Measurements from ENCODE around the gene MSRB3.
"Not testable (repeated sequence)": the region's sequence is repeated elsewhere in the genome, so short reads cannot be mapped to it uniquely, and the experiment has no call there.

Gene MSRB3

DNA sequence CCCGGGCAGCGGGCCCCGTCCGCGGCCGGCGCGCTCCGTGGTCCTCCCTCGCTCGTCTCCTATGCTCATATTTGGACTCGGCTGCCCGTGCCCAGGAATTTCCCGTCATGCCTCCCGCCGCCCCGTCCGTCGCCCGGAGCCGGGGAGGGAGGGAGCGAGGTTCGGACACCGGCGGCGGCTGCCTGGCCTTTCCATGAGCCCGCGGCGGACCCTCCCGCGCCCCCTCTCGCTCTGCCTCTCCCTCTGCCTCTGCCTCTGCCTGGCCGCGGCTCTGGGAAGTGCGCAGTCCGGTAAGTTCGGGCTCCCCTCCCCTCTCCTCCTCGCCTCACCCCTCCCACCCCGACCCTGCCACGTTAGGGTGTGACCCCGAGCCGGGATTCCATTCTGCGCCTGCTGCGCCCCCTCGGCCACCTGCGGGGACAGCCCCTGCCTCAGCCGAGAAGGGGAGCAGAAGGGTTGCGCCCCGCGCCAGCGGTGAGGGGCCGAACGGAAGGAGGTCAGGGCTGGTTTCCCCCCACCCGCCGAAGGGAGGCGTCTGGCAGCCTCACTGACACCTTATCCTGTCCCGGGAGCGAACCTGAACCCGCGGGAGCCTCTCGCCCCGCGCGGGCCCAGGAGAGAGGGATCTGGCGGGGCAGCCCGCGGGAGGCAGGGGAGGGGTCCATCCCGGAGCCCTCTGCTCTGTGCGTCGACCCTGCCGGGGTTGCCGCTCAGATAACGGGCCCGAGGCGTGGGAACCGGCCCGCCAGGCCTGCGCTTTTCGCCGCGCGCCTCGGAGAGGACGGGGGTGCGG is at the start of gene MSRB3:
Gene MSRB3, plus strand, starts transcription at position 108 of the 793 bp plus-strand sequence. CDS start 29,897 bp downstream, outside the sequence.
- DNase-seq: no peak

DNA sequence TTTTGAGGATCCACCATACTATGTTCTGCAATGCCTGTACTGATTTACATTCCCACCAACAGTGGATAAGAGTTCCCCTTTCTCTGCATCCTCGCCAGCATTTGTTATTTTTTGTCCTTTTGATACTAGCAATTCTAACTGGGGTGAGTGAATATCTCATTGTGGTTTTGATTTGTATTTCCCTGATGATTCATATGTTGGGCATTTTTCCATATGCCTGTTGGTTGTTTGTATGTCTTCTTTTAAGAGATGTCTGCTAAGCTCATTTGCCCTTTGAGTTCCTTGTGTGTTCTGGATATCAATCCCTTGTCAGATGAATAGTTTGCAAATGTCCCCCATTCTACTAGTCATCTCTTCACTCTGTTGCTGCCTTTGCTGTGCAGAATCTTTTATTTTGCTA is 49.0 kb upstream of the MSRB3 start:
- DNase-seq: no peak

DNA sequence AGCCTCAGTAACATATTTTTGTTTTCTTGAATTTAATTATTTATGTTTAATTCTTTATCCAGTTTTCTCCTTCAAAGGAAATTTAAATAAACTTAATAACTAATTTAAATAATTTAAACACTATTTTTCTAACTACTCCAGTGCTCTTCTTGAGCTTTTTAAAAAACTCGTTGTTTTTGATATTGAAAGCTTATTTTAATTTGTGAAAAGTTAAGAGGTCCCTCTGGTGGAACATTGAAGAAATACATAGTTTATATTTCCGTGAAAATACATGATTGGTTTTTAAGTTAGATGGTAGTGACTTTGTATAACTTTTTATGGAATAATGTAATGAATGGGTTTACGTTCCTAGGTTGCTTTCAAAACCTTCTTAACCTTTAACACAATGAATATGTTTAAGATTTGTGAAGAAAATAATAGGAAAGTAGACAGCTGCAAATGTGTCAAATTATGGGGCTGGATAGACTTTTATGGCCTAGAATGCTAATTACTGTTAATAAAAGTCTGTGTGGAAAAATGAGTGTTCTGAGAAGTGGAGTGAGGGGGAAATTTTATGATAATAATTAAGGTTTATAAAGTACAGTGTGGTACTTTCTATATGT is 45.9 kb upstream of the MSRB3 start:
- no peak for DNase-seq

DNA sequence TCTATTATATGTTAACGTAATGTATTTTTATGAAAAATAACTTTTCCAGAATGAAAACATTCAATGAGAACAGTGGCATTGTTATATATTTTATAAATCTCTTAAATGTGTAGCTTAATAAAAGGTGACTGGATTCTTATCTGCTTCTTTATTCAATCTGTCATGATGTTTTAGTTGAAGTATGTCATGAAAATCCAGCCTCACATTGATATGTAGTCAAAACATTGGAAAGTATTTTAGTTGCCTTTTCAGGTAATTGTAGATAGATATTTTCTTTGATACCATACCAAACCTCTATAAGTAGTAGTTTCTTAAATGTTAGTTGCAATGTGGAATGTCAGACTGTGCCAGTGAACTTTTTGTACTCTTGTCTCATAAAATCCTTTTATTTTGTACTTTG is 41.3 kb upstream of the MSRB3 start:
- no peak for DNase-seq

DNA sequence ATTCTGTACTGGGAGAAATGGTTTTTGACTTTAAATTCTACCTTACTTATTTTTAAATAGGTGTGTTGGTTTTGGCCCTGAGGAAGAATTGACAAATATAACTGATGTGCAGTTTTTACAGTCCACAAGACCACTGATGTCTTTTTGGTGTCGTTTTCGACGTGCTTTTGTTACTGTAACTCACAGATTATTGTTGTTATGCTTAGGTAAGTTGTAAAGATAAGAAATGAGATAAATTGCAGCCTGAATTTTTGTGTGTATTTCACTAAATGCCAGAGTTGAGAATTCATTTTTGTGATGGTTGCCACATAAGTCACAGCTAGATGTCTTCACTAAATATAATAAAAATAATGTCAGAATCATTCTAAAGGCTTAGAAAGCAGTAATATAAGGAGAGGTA is 39.9 kb upstream of the MSRB3 start:
- no peak for DNase-seq

DNA sequence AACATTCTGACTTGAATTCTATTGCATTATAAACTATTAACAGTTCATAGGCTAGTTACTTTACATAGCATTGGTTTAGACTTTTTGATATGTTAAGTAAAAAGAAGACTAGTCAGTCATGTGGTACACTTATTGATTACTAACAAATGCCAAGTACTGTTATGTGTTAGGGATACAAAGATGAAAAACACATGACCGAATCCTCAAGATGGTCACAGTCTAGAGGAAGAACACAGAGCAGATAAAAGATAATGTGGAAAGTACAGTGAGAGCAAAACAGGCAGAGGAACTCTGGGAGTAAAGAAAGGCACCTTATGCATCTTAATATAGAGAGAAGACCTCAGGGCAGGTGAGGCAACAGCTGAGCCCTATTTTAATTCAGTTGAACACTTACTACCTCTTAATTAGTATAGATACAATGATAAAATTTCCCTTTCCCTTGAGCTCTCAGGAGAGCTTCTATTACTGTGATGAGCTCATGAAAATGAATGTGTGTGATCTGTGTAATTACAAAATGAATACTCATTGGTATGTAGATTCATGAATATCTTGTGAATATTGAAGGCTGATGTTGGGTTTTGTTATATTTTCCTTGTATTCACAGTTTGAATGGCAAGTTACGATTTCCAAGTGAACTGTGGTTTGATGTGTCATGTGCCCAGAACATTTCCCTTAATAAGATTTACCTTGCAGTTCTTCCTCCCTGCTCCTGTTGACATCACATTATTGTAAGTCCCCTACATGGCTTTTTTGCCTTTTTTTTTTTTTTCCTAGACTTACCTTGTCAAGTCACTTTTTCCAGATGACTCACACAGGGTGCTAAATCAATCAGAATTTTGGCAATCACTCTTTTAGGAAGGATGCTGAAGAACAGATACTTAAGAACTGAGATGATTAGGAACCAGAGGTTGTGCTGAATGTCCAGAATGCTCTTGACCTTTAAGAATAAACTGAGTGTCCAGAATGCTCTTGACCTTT is 29.5 kb upstream of the MSRB3 start:
- DNase-seq: no peak

DNA sequence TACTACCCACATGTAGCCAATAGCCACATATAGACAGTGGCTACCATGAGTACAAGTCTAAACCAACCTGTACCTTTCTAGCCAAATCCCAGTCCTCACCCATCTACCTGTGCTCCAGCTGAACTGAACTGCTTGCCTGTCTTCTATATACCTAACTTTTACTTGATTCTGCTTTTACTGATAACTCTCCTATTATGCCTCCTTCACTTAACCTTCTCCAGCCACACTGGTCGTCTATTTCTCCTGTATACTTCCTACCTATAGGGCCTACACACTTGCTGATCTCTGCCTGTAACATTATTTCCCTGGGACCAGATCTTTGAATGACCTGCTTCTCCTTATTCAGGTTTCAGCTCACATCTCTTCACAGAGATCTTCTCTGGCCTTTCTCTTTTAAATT is 26.0 kb upstream of the MSRB3 start:
- DNase-seq: no peak

DNA sequence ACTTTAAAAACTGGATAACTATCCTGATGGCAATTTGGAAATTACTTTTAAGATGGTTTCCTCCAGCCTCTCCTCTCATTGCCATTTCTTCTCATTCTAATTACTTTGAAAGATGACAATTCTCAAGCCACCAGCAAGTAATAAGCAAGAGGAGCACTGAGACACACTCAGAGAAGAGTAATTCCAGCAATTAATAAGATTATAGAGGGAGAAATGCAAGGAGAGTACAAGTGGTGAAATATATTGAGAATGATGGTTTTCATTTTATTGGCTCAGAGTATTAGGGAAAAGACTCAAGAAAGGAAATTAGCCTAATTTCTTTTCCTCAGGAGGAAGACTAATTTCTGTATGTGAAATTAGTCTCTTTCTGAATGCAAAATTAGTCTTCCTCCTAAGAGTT is 20.5 kb upstream of the MSRB3 start:
- no peak for DNase-seq

DNA sequence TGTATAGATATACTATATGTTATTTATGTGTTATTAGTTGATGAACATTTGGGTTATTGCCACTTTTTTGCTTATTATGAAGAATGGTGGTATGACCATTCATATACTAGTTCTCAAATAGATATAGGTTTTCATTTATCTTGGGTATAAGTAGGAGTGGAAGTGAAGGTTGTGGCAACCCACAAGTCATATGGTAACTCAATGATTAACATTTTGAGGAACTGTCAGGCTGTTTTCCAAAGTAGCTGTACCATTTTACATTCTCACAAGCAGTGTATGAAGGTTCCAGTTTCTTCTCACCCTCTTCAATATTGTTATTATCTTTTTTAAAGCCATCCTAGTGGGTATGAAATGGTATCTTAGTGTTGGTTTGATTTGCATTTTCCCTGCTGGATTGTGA is 19.0 kb upstream of the MSRB3 start:
- DNase-seq: no peak

DNA sequence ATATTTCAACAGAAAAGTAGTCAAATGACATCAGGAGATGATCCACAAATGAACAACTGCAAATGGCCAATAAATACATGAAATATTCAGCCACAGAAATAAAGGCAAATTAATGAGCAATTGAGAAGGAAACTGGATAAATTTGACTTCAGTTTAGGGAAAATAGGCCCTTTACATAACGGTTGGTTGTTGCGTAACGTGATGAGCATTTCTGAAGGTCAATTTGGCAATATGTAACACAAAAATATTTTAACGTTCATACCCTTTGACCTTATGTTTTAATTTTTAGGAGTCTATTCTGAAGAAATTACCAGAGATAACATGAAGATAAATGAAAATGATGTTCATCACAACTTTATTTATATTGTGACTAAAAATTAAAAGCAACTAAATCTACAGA is 14.7 kb upstream of the MSRB3 start:
- no peak for DNase-seq

DNA sequence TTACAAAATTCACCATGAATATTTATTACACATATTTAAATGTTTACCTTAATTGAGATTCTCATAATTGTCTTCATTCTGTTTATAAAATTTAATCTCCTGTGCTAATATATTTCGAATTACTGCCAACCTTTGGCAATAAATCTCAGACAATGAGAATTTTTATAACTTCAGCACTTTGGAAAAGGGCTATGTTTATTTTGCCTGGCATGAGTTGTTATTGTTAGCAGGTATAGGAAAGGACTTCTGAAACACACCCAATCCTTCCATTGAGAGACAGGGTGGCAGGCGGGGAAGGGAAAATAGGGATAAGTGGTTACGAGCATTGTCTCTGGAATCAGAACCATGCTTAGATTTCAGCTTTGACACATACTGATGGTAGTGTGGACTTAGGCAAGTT is 12.1 kb upstream of the MSRB3 start:
- no peak for DNase-seq

DNA sequence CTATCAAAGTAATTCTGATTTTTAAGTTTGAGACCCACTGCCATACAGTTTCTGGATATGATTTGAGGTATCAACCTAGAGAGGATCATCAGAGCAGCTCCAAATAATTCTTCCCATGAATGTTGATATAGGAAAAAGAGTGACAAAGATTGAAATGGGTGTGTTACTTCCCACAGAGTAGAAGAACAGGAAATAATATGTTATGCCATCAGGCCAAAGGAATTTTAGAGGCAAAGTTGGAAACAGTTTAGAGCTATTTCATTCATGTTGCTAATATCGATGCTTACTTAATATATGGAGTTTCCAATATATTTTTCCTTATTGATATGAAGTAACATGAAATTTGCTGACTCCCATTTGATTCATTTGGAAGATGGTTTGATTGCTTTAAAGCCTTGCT is 8.9 kb upstream of the MSRB3 start:
- DNase-seq: no peak

DNA sequence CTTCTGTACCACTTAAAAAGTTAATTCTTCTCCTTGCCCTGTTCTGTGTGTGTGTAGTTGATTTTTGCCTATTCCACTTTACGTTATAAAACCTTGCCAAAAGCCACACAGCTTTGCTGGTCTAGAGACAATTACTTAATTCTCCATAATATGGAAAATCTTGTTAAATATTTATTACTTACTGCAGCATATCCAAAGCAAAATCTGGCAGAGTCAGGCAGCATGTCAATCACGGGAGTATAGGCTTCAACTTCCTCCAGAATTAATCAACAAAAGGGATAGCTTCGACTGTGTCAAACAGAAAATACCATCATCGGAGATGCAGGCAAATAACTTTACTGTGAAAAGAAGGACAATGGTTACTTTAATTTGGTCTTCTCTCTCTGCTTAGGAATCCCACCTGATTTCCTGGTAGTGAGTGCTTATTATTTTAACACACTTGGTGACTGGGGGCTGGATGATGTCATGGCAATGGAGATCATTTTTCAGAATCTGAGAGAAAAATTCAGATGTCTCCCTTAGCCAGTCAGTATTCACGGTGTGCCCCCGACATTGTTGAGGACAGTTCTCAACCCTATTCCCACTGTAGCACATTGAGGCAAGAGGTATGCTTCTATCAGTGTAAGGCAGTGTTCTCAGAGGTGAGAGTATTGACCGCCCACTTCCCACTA is 3.7 kb upstream of the MSRB3 start:
- no peak for DNase-seq

DNA sequence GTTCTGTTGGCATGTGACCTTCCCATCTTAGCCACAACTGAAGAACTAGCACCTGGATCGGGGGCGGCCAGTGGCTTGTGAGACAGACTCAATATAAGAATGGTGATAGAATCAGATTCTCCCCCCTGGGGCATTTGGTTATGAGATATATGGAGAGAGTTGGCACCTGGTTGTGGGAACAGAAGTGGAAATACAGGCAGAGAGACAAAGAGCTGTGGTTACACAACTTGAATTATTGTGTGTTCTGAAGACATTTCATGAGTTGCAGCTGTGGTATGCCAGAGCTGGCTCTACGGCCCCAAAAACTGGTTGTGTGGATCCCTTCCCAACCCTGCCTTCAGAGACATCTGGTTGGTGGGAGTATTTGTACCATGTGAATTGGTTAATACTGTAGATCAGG is 2.9 kb upstream of the MSRB3 start:
- no peak for DNase-seq

DNA sequence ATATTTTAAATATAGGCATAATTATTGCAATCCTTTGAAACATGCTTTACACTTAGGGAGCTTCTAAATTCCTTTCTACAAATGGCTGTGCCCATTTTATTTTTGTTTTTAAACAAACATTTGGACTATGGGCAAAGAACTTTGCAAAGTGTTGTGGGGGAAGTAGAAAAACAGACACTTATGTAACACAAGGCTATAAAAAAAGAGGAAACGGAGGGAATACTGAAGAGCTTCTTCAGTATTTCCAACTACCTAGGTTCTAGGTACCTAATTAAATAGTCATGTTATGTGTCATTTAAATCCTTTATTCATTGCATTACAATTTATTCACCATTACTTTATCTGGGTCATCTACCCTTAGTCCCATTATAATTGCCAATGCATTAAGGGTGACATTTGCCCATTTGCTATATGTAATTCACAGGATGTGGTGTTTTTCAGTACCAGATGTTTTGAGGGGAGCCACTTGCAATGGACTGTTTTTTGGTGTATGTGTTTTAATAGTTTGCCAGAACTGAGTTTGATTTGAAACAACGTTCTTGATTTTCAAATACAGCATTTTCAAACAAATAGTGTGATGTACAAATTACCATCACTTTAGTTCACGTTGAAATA is 1.5 kb upstream of the MSRB3 start:
- no peak for DNase-seq

DNA sequence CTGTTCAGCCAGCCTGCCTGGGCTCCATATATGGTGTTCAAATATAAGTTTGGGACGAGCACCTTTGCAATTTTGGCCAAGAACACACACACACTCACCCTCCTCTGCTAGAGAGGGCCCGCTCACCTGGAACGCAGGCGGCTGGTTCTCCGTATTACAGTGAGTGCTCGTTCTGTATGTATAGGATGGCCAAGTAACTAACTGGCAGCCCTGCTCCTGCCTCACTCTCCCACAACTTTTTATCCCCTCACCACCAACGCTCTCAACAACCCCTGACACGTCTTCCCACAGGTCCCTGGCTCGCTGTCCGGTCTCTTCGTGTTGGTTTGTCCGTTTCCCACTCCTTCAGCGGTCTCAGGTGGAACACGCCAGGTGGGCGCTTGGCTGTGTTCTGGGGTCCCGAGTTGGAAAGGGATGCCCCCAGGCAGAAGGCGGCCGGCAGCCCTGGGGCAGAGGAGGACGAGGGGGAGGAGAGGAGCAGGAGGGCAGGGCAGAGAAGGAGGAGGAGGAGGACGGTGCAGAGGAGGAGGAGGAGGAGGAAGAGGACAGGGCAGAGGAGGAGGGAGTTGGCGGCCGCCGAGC is 398 bp upstream of the MSRB3 start:
- DNase-seq: no peak

DNA sequence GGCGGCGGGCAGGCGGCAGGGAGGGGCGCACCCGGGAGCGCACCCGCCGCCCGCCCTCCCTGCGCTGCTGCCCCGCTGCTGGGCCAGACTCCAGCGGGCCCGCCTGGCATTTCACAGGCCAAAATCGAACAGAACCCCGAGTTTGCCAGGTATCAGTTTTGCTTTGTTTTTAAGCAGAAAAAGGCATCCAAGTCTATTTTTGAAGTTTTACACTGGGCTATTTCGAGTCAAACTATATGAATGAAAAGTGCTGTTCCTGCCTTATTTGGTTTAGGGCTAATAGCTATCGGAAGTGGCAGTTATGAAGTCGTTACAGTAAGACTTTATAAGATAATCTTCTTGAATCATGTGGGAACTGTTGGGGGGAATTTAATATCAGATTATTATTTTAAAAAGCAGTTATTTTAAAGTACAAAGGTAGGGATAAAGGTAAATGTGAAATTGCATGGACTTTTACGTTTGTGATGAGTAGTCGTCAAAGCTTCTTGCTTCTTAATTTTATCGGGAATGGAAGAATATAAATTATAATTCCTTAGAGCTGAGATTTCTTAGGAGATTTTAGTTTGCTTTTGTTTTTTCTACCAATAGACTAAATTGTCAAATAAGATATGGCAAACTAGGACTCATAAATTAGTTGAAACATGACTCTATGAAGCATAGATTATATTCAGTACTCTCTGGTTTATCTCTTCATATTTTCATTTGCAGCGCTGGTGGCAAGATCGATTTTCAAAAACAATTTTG is 1.1 kb downstream of the MSRB3 start:
- no peak for DNase-seq

DNA sequence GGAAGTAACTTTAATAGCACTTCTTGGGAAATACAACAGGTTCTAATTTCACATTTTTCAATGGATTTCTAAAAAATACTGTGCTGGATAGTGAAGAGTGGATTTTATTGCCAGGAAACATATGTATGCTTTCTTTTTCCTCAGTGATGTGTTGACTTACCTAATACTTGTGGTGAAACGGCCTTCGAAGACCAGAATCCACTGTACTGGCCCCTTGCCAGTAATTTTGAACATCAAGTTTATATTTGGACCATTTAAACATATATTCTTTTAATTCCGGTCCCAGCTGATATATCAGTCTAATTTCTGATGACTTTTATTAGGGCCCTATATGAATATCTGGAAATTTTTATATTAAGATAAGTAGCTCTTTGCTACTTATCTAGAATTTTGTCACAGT is 1.8 kb downstream of the MSRB3 start:
- no peak for DNase-seq

DNA sequence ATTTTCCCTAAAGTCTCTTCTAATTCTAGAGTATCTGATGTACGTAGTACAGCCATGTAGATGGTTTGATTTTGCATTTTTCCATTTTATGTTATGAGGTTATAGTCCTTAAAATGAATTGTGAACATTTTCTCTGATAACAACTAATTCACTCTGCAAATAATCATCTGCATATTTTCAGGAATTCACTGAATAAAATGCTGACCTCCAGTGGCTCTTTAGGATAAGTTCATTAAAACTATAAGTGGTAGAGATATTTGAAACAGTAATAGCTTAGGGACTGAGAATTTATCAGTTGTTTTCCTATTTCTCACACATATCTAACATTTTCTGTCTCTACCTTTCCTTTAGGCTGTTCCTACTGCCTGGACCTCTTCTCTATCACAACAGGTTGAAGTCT is 4.4 kb downstream of the MSRB3 start:
- DNase-seq: no peak

DNA sequence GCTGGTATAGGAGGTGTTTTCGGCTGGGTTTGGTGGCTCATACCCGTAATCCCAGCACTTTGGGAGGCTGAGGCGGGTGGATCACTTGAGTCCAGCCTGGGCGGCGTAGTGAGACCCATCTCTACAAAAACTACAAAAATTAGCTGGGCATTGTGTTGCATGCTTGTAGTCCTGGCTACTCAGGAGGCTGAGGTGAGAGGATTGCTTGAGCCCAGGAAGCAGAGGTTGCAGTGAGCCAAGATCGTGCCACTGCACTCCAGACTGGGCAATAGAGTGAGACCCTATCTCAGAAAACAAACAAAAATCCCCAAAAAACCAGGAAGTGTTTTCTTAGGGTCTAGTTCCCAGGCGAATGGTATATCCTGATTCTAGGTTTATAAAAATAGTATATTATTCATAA is 7.0 kb downstream of the MSRB3 start:
- DNase-seq: not testable (repeated sequence)

DNA sequence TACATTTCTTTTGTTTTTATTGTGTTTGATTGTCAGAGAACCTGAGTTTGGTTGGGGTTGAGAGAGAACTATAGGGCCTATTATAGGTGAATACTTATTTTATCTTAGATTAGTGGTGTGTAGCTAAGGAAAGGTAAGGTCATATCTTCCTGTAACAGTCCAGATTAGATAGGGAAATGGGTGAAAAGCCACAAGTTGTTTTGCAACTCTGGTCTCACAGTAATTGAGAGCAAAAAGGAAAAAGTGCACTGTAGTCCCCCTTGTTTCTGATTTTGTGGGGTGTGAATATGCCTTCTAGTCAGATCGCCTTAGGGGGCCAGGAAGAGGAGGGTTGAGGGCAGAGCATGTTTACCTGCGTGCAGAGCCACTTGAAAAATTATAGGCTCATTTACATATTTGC is 8.9 kb downstream of the MSRB3 start:
- DNase-seq: no peak

DNA sequence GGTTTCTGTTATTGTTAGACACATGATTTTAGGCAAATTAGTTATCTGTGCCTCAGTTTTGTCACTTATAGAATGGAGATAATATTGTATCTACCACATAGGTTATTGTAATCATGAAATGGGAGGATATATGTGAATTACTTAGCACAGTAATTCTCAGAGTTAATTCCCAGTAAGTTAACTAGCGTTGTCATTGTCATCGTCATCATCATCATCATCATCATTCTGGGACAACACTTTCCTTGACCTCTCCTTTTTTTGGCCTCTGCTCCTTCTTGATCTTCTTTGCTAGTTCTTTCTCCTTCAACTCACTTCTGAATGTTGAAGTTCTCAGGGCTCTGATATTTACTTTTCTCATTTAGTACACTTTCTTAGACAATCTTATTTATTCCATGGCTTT is 13.8 kb downstream of the MSRB3 start:
- no peak for DNase-seq
